Transverse colon (tissue), 4 donors: ENCODE data around the gene TMBIM6. TPM values are rescaled to one million over a fixed set of nuclear protein-coding genes. Genes with fewer than 3 reads are reported as not detected.
"Not testable (repeated sequence)": the region's sequence is repeated elsewhere in the genome, so short reads cannot be mapped to it uniquely, and the experiment has no call there.

Experiments used
- DNase-seq: peaks from one replicate; pipeline ENCODE4 v3.0.0-alpha.2; 2019
- H3K27ac ChIP-seq, 4 donors: fragments of 200-600 bp; sonication (generic); 2 replicates each; pipeline ENCODE4 v1.5.1; 2016 to 2018; ENCODE audit warnings: inconsistent platforms in 4 of 4
- H3K27me3 ChIP-seq: fragments of 200-600 bp; sonication (generic); 2 replicates; pipeline ENCODE4 v1.5.1; 2017; ENCODE audit warnings: inconsistent platforms
- H3K36me3 ChIP-seq, 4 donors: fragments of 200-600 bp; sonication (generic); 2 replicates each; pipeline ENCODE4 v1.5.1; 2017 to 2019; ENCODE audit warnings: inconsistent platforms in 4 of 4
- H3K4me1 ChIP-seq, 4 donors: fragments of 200-600 bp; sonication (generic); 2 replicates each; pipeline ENCODE4 v1.5.1; 2017 to 2020; ENCODE audit warnings: inconsistent platforms in 4 of 4
- H3K4me3 ChIP-seq, 4 donors: fragments of 200-600 bp; sonication (generic); 1 replicate in 1 of 4; 2 replicates in 3 of 4; pipeline versions ENCODE4 v1.5.1 to v1.6.1; 2017 to 2019; ENCODE audit warnings: inconsistent platforms in 4 of 4
- H3K9me3 ChIP-seq, 2 donors: fragments of 200-600 bp; sonication (generic); 2 replicates each; pipeline ENCODE4 v1.5.1; 2017 to 2019; ENCODE audit warnings: inconsistent platforms in 2 of 2
- EP300 ChIP-seq: sonication (generic); formaldehyde crosslinking; IDR thresholded peaks from one replicate; pipeline ENCODE4 v1.6.1; 2017; ENCODE audit warnings: antibody characterized with exemption, low read depth
- POLR2A ChIP-seq: fragments of 450-650 bp; IDR thresholded peaks from one replicate; pipeline ENCODE4 v1.6.1; 2016; ENCODE audit warnings: antibody characterized with exemption, mild to moderate bottlenecking, moderate library complexity
- POLR2AphosphoS5 ChIP-seq, 3 donors: sonication (generic); formaldehyde crosslinking; IDR thresholded peaks; one replicate each; pipeline ENCODE4 v1.6.1; 2016; ENCODE audit warnings: antibody characterized with exemption in 3 of 3
- WGBS, 2 donors: methylation state at CpG; one replicate each; pipeline ENCODE4 v1.1.5; 2018; ENCODE audit warnings: low coverage in 1 of 2; 5-methylcytosine and 5-hydroxymethylcytosine counted together
- in situ Hi-C, 4 donors: fragments of 200-750 bp; cut with MboI; loops; one replicate each; pipeline versions ENCODE4 v1.15.0 to v1.15.1; 2017; ENCODE audit warnings: low sequenced_read_pairs in 3 of 4, low pct_ligation_motif_present in 1 of 4, low pct_unique_long_range_greater_than_20kb in 1 of 4
- intact Hi-C: fragments of 100-400 bp; cut with DNase I; formaldehyde crosslinking; loops from one replicate; pipeline ENCODE4 v1.15.1; 2023; ENCODE audit warnings: low total_unique reads
- total RNA-seq, 4 donors: library from RNA; depleted of rRNA; stranded (reverse); fragments of >200 nt; gene quantifications; one replicate each; pipeline ENCODE4 v1.1.0, GENCODE V29; 2016
- TF ChIP-seq, protein P1 (sequence below), 5 experiments: fragments of 200-600 bp in 3 of 5; fragments of 450-650 bp in 2 of 5; sonication (generic) in 3 of 5; IDR thresholded peaks; 1 replicate in 2 of 5; 2 replicates in 3 of 5; pipeline ENCODE4 v1.5.1; 2016 to 2017; ENCODE audit warnings: antibody characterized with exemption in 5 of 5, inconsistent platforms in 3 of 5, mild to moderate bottlenecking in 2 of 5, moderate library complexity in 1 of 5

The TMBIM6 gene
- total RNA-seq, 4 donors from 2014 or later = 234 to 709 (median 558) TPM

DNA sequence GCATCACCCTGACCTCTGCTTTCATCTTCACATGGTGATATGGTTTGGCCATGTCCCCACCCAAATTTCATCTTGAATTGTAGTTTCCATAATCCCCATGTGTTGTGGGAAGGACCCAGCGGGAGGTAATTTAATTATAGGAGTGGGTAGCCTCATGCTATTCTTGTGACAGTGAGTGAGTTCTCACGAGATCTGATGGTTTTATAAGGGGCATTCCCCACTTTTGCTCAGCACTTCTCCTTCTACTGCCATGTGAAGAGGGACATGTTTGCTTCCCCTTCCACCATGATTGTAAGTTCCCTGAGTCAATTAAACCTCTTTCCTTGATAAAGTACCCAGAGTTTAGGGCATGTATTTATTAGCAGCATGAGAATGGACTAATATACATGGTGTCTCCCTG lies 38.2 kb downstream of the TMBIM6 start:
- no peaks in the 10 kb centered on the region for H3K9me3 ChIP-seq
- H3K4me1 ChIP-seq = peaks cover 0 to 18% (median 0%) of the 10 kb centered on the region in 4 donors
- DNase-seq = no peak
- no peak overlapping the region for H3K4me3 ChIP-seq
- intact Hi-C loops (no loop called here), in situ Hi-C loops (loop anchor here in 2 of 4 donors (5.0 to 10.0 kb wide), 2 partner anchors 53 to 55 kb away; no protein-coding TSS in a partner anchor)
- H3K27ac ChIP-seq = no peak overlapping the region
- no peaks in the 10 kb centered on the region for H3K36me3 ChIP-seq
- WGBS, 2 donors = 56 to 85% methylated on average over 2 of the region's 2 CpGs
- no peaks in the 10 kb centered on the region for H3K27me3 ChIP-seq
- TF ChIP-seq POLR2A = no peak
- TF ChIP-seq POLR2AphosphoS5 (IDR thresholded peaks at IDR 0.05) = no peak
- TF ChIP-seq, protein P1, sequence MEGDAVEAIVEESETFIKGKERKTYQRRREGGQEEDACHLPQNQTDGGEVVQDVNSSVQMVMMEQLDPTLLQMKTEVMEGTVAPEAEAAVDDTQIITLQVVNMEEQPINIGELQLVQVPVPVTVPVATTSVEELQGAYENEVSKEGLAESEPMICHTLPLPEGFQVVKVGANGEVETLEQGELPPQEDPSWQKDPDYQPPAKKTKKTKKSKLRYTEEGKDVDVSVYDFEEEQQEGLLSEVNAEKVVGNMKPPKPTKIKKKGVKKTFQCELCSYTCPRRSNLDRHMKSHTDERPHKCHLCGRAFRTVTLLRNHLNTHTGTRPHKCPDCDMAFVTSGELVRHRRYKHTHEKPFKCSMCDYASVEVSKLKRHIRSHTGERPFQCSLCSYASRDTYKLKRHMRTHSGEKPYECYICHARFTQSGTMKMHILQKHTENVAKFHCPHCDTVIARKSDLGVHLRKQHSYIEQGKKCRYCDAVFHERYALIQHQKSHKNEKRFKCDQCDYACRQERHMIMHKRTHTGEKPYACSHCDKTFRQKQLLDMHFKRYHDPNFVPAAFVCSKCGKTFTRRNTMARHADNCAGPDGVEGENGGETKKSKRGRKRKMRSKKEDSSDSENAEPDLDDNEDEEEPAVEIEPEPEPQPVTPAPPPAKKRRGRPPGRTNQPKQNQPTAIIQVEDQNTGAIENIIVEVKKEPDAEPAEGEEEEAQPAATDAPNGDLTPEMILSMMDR (IDR thresholded peaks at IDR 0.05) = no peak
- no peak for TF ChIP-seq EP300

DNA sequence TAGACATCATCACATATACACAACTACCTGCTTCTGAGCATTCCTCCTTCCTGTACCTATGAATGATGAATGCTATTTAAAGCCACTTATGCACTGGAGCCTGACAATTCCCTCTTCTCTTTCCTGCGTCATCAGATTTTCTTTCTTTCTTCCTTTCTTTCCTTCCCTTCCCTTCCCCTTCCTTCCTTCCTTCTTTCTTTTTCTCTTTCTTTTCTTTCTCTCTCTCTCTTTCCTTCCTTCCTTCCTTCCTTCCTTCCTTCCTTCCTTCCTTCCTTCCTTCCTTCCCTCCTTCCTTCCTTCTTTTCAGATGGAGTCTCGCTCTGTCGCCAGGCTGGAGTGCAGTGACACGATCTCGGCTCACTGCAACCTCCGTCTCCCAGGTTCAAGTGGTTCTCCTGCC lies 39.6 kb downstream of the TMBIM6 start:
- intact Hi-C loops, DNase-seq, in situ Hi-C loops: not testable (repeated sequence)

DNA sequence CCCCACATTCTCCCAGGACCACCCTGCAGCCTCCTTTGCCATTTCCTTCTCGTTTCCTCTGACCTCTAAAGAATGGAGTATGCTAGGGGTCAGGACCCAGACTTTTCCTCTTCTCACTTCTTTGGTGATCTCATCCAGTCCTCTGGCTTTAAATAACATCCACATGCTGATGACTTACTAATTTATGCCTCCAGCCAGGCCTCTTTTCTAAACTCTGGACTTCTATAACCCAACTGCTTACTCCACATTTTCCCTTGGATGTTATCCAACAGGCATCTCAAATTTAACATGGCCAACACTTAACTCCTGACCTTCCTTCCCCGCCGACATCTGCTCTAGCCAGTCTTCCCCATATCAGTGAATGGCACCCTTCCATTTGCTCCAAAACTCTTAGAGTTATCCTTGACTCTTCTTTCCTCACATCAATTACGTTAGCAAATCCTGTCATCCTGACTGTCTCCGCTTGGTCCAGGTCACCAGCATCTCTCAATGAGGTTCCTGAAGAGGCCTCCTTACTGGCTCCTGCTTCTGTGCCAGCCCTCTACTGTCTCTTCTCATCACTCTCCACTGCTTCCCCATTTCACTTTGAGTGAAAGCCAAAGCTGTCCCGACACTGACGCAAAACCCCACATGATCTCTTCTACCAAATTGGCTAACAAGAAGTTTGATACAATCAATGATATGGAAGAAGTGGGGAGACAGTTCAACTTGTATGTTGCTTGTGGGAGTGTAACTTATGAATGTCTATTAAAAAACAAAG lies 42.7 kb downstream of the TMBIM6 start:
- no peak for DNase-seq
- intact Hi-C loops (no loop called here), in situ Hi-C loops (no loop called here)
- no peak overlapping the region for H3K4me3 ChIP-seq
- no peaks in the 10 kb centered on the region for H3K27me3 ChIP-seq
- H3K4me1 ChIP-seq = peaks cover 0 to 13% (median 0%) of the 10 kb centered on the region in 4 donors
- WGBS, 2 donors = 35 to 60% methylated on average over 5 to 7 of the region's 7 CpGs
- H3K9me3 ChIP-seq = no peaks in the 10 kb centered on the region
- no peak overlapping the region for H3K27ac ChIP-seq
- H3K36me3 ChIP-seq = no peaks in the 10 kb centered on the region
- TF ChIP-seq EP300 (no peak), POLR2A (no peak), POLR2AphosphoS5 (IDR thresholded peaks at IDR 0.05) (no peak)
- TF ChIP-seq, protein P1 (IDR thresholded peaks at IDR 0.05) = no peak

More for the DNA sequence above, 39.6 kb downstream of the TMBIM6 start:
- H3K27ac ChIP-seq, H3K4me3 ChIP-seq, H3K36me3 ChIP-seq, H3K9me3 ChIP-seq, H3K27me3 ChIP-seq: not testable (repeated sequence)
- peaks cover 0 to 18% (median 0%) of the 10 kb centered on the region in 4 donors for H3K4me1 ChIP-seq
- 90 to 92% methylated on average over 5 to 6 of the region's 6 CpGs for WGBS, 2 donors

DNA sequence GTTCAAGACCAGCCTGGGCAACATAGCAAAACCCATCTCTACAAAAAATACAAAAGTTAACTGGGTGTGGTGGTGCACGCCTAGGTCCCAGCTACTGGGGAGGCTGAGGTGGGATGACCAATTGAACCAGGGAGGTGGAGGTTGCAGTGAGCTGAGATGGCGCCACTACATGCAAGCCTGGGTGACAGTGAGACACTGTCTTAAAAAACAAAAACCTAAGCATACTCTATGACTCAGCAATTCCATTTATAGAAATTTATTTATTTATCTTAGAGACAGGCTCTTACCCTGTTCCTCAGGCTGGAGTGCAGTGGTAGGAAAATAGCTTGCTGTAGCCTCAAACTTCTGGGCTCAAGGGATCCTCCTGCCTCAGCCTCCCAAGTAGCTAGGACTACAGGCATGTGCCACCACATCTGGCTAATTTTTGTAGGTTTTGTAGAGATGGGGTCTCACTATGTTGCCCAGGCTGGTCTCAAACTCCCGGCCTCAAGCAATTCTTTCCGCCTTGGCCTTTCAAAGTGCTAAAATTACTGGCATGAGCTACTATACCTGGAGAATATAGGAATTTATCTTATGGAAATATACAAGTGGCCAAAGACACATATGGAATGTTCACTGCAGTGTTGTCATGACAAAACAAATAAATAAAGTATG lies 43.5 kb downstream of the TMBIM6 start:
- intact Hi-C loops (no loop called here), in situ Hi-C loops (no loop called here)
- Histone ChIP-seq H3K4me3 (no peak overlapping the region), H3K36me3 (no peaks in the 10 kb centered on the region), H3K27ac (no peak overlapping the region), H3K27me3 (no peaks in the 10 kb centered on the region), H3K9me3 (no peaks in the 10 kb centered on the region), H3K4me1 (peaks cover 0 to 13% (median 0%) of the 10 kb centered on the region in 4 donors)
- 70 to 72% methylated on average over 2 to 4 of the region's 4 CpGs for WGBS, 2 donors
- DNase-seq = no peak
- TF ChIP-seq EP300 = no peak
- no peak for TF ChIP-seq POLR2AphosphoS5 (IDR thresholded peaks at IDR 0.05)
- no peak for TF ChIP-seq POLR2A
- TF ChIP-seq, protein P1 (IDR thresholded peaks at IDR 0.05) = no peak
